H9 (cell line): Measurements from ENCODE around the gene ERGIC3. TPM values are rescaled to one million over a fixed set of nuclear protein-coding genes. Genes with fewer than 3 reads are reported as not detected.

Source experiments
- DNase-seq: peaks from one replicate; pipeline ENCODE4 v3.0.0-alpha.2; 2017
- H2AFZ ChIP-seq: one replicate; pipeline ENCODE4 v1.6.1; 2013; ENCODE audit warnings: mild to moderate bottlenecking, low read length, control low read depth, moderate library complexity
- H2AK5ac ChIP-seq: 2 replicates; pipeline ENCODE4 v1.6.1; 2013; ENCODE audit warnings: low read length, control low read depth, mixed read lengths; ENCODE audit not compliant: insufficient read length
- H2BK120ac ChIP-seq: one replicate; pipeline ENCODE4 v1.6.1; 2013; ENCODE audit warnings: low read depth, mild to moderate bottlenecking, low read length, control low read depth, inconsistent platforms; ENCODE audit not compliant: poor library complexity, severe bottlenecking
- H2BK12ac ChIP-seq: 2 replicates; pipeline ENCODE4 v1.6.1; 2013; ENCODE audit warnings: low read length, control low read depth, mixed read lengths, low read depth; ENCODE audit not compliant: insufficient read length
- H2BK15ac ChIP-seq: 2 replicates; pipeline ENCODE4 v1.6.1; 2013; ENCODE audit warnings: low read depth, low read length, control low read depth
- H2BK20ac ChIP-seq: one replicate; pipeline ENCODE4 v1.6.1; 2013; ENCODE audit warnings: low read depth, mild to moderate bottlenecking, low read length, control low read depth, inconsistent platforms; ENCODE audit not compliant: poor library complexity, severe bottlenecking
- H2BK5ac ChIP-seq: 2 replicates; pipeline ENCODE4 v1.6.1; 2013; ENCODE audit warnings: low read length, control low read depth, mixed read lengths; ENCODE audit not compliant: insufficient read length
- H3K14ac ChIP-seq: 2 replicates; pipeline ENCODE4 v1.6.1; 2013; ENCODE audit warnings: low read length, control low read depth; ENCODE audit not compliant: insufficient read depth
- H3K18ac ChIP-seq: 2 replicates; pipeline ENCODE4 v1.6.1; 2013; ENCODE audit warnings: low read depth, mild to moderate bottlenecking, mixed read lengths, low read length, control low read depth; ENCODE audit not compliant: insufficient read length
- H3K23ac ChIP-seq: 2 replicates; pipeline ENCODE4 v1.6.1; 2013; ENCODE audit warnings: low read length, control low read depth, mixed read lengths, low read depth; ENCODE audit not compliant: insufficient read length
- H3K23me2 ChIP-seq: 2 replicates; pipeline ENCODE4 v1.6.1; 2013; ENCODE audit warnings: low read depth, mild to moderate bottlenecking, mixed read lengths, low read length, control low read depth; ENCODE audit not compliant: insufficient read length, poor library complexity, severe bottlenecking
- H3K27ac ChIP-seq: 2 replicates; pipeline ENCODE4 v1.5.1; 2013; ENCODE audit warnings: low read length, control low read depth, mixed read lengths, low read depth; ENCODE audit not compliant: insufficient read length
- H3K27me3 ChIP-seq: 2 replicates; pipeline ENCODE4 v1.6.1; 2013; ENCODE audit warnings: low read length, control low read depth, inconsistent platforms; ENCODE audit not compliant: insufficient read depth
- H3K4ac ChIP-seq: 2 replicates; pipeline ENCODE4 v1.6.1; 2013; ENCODE audit warnings: low read depth, mild to moderate bottlenecking, control low read depth, inconsistent platforms, low read length, moderate library complexity
- H3K4me1 ChIP-seq: 2 replicates; pipeline ENCODE4 v1.6.1; 2013; ENCODE audit warnings: low read length, control low read depth, inconsistent platforms; ENCODE audit not compliant: insufficient read depth
- H3K4me2 ChIP-seq: 2 replicates; pipeline ENCODE4 v1.6.1; 2013; ENCODE audit warnings: low read length, control low read depth, mixed read lengths; ENCODE audit not compliant: insufficient read length, insufficient read depth
- H3K56ac ChIP-seq: 2 replicates; pipeline ENCODE4 v1.6.1; 2013; ENCODE audit warnings: low read depth, mild to moderate bottlenecking, mixed read lengths, low read length, control low read depth; ENCODE audit not compliant: insufficient read length
- H3K79me1 ChIP-seq: 2 replicates; pipeline ENCODE4 v1.6.1; 2013; ENCODE audit warnings: low read depth, mild to moderate bottlenecking, moderate library complexity, low read length, control low read depth, inconsistent platforms; ENCODE audit not compliant: insufficient read depth, poor library complexity, severe bottlenecking
- H3K79me2 ChIP-seq: 2 replicates; pipeline ENCODE4 v1.6.1; 2013; ENCODE audit warnings: low read length, control low read depth, inconsistent platforms; ENCODE audit not compliant: insufficient read depth
- H3K9ac ChIP-seq: 2 replicates; pipeline ENCODE4 v1.6.1; 2013; ENCODE audit warnings: low read length, control low read depth, mixed read lengths; ENCODE audit not compliant: insufficient read length; ENCODE audit errors: extremely low read depth
- H3K9me3 ChIP-seq: one replicate; pipeline ENCODE4 v1.6.1; 2013; ENCODE audit warnings: low read depth, low read length, inconsistent platforms; ENCODE audit not compliant: control insufficient read depth
- H3T11ph ChIP-seq: one replicate; pipeline ENCODE4 v1.6.1; 2013; ENCODE audit warnings: mild to moderate bottlenecking, low read length, control low read depth, inconsistent platforms
- H4K20me1 ChIP-seq: one replicate; pipeline ENCODE4 v1.6.1; 2013; ENCODE audit not compliant: control insufficient read depth, insufficient read length, insufficient read depth
- H4K5ac ChIP-seq: 2 replicates; pipeline ENCODE4 v1.6.1; 2013; ENCODE audit warnings: low read depth, mild to moderate bottlenecking, mixed read lengths, low read length, control low read depth; ENCODE audit not compliant: insufficient read length
- H4K8ac ChIP-seq: replicated peaks from 2 replicates; pipeline ENCODE4 v1.6.1; 2013; ENCODE audit warnings: low read length, control low read depth, mixed read lengths, low read depth; ENCODE audit not compliant: insufficient read length
- H4K91ac ChIP-seq: 2 replicates; pipeline ENCODE4 v1.6.1; 2013; ENCODE audit warnings: low read depth, mild to moderate bottlenecking, moderate library complexity, mixed read lengths, low read length, control low read depth; ENCODE audit not compliant: insufficient read length
- H3K27ac Mint-ChIP-seq, 3 experiments: 2 replicates in 2 of 3; 3 replicates in 1 of 3; pipeline ENCODE4 v1.8.0; 2020 to 2021; ENCODE audit warnings: mixed read lengths in 3 of 3, mild to moderate bottlenecking in 1 of 3, moderate library complexity in 1 of 3
- H3K27me3 Mint-ChIP-seq: 2 replicates; pipeline ENCODE4 v1.8.0; 2021; ENCODE audit warnings: low read depth, mild to moderate bottlenecking, moderate library complexity, mixed read lengths
- H3K36me3 Mint-ChIP-seq, 3 experiments: 2 replicates in 2 of 3; 3 replicates in 1 of 3; pipeline ENCODE4 v1.8.0; 2020 to 2021; ENCODE audit warnings: low read depth in 3 of 3, mixed read lengths in 3 of 3; ENCODE audit not compliant: insufficient read depth in 1 of 3
- H3K4me1 Mint-ChIP-seq, 2 experiments: 2 replicates each; pipeline ENCODE4 v1.8.0; 2020; ENCODE audit warnings: mixed read lengths in 2 of 2
- H3K4me3 Mint-ChIP-seq, 2 experiments: 2 replicates in 1 of 2; 3 replicates in 1 of 2; pipeline ENCODE4 v1.8.0; 2020 to 2021; ENCODE audit warnings: mild to moderate bottlenecking in 2 of 2, mixed read lengths in 2 of 2, moderate library complexity in 1 of 2
- H3K9me3 Mint-ChIP-seq, 2 experiments: 2 replicates in 1 of 2; 3 replicates in 1 of 2; pipeline ENCODE4 v1.8.0; 2020; ENCODE audit warnings: mild to moderate bottlenecking in 2 of 2, mixed read lengths in 2 of 2, moderate library complexity in 1 of 2
- WGBS: extraction: QIAGEN DNeasy Blood & Tissue Kit; methylation state at CpG from one replicate; pipeline ENCODE4 v1.1.7; 2013; ENCODE audit warnings: missing lambda C conversion rate, low lambda C conversion rate, mixed read lengths; ENCODE audit not compliant: insufficient read length; ENCODE audit errors: extremely low coverage; 5-methylcytosine and 5-hydroxymethylcytosine counted together
- total RNA-seq: library from RNA; stranded (reverse); gene quantifications from 2 replicates; pipeline ENCODE4 v1.2.1, GENCODE V29; 2021
- TF ChIP-seq, protein P1 (sequence below): fragments of 200-600 bp; sonication (generic); conservative IDR thresholded peaks from 3 replicates; pipeline ENCODE4 v1.8.0; 2021; ENCODE audit warnings: antibody characterized with exemption, mild to moderate bottlenecking

Gene ERGIC3
- total RNA-seq, 1 experiment from 2014 or later, result 188 TPM

DNA sequence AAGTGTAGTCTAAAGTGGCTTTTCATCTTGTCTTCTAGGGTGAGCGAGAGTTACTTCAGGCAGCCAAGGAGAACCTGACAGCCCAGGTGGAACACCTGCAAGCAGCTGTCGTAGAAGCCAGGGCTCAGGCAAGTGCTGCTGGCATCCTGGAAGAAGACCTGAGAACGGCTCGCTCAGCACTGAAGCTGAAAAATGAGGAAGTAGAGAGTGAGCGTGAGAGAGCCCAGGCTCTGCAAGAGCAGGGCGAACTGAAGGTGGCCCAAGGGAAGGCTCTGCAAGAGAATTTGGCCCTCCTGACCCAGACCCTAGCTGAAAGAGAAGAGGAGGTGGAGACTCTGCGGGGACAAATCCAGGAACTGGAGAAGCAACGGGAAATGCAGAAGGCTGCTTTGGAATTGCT, 39.5 kb upstream of the ERGIC3 start:
- Histone ChIP-seq H2AK5ac (no peak overlapping the region), H2BK20ac (no peak overlapping the region), H3K9me3 (no peaks in the 10 kb centered on the region), H3K4me1 (no peaks in the 10 kb centered on the region), H3K4me2 (no peak overlapping the region), H3K79me1 (no peaks in the 10 kb centered on the region), H4K5ac (no peak overlapping the region), H3T11ph (no peak overlapping the region), H2BK15ac (no peak overlapping the region), H2BK5ac (no peak overlapping the region), H3K18ac (no peak overlapping the region), H3K23me2 (no peaks in the 10 kb centered on the region), H4K91ac (no peak overlapping the region), H2BK12ac (no peak overlapping the region), H4K20me1 (no peaks in the 10 kb centered on the region), H3K9ac (no peak overlapping the region), H3K27ac (no peak overlapping the region), H3K4ac (no peak overlapping the region), H3K79me2 (no peaks in the 10 kb centered on the region), H4K8ac (no peak overlapping the region), H3K27me3 (no peaks in the 10 kb centered on the region), H3K56ac (no peak overlapping the region), H2BK120ac (no peak overlapping the region), H3K14ac (no peak overlapping the region), H3K23ac (no peak overlapping the region), H2AFZ (no peak overlapping the region)
- no peak for DNase-seq
- H3K4me1 Mint-ChIP-seq, result no peaks in the 10 kb centered on the region
- no peak overlapping the region for H3K4me3 Mint-ChIP-seq
- H3K9me3 Mint-ChIP-seq, result no peaks in the 10 kb centered on the region
- H3K27me3 Mint-ChIP-seq, result no peaks in the 10 kb centered on the region
- TF ChIP-seq, protein P1, sequence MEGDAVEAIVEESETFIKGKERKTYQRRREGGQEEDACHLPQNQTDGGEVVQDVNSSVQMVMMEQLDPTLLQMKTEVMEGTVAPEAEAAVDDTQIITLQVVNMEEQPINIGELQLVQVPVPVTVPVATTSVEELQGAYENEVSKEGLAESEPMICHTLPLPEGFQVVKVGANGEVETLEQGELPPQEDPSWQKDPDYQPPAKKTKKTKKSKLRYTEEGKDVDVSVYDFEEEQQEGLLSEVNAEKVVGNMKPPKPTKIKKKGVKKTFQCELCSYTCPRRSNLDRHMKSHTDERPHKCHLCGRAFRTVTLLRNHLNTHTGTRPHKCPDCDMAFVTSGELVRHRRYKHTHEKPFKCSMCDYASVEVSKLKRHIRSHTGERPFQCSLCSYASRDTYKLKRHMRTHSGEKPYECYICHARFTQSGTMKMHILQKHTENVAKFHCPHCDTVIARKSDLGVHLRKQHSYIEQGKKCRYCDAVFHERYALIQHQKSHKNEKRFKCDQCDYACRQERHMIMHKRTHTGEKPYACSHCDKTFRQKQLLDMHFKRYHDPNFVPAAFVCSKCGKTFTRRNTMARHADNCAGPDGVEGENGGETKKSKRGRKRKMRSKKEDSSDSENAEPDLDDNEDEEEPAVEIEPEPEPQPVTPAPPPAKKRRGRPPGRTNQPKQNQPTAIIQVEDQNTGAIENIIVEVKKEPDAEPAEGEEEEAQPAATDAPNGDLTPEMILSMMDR, result no peak
- peak overlapping the region in 1 of 3 experiments; percentile 4; a peak in 1 of 7 replicates for H3K27ac Mint-ChIP-seq
- WGBS, result no CpG with 5 or more reads among the region's 8 CpGs
- H3K36me3 Mint-ChIP-seq, result peaks cover 36 to 78% (median 76%) of the 10 kb centered on the region in 3 experiments
